SK-N-DZ (cell line): ENCODE results near the gene PGM5.
A peak's percentile ranks its signal among the peaks of the same experiment; 100 is the strongest.

Experiments used
- DNase-seq: peaks from one replicate; pipeline ENCODE4 v3.0.0-alpha.2; 2015; ENCODE audit warnings: low spot score

PGM5 gene

DNA sequence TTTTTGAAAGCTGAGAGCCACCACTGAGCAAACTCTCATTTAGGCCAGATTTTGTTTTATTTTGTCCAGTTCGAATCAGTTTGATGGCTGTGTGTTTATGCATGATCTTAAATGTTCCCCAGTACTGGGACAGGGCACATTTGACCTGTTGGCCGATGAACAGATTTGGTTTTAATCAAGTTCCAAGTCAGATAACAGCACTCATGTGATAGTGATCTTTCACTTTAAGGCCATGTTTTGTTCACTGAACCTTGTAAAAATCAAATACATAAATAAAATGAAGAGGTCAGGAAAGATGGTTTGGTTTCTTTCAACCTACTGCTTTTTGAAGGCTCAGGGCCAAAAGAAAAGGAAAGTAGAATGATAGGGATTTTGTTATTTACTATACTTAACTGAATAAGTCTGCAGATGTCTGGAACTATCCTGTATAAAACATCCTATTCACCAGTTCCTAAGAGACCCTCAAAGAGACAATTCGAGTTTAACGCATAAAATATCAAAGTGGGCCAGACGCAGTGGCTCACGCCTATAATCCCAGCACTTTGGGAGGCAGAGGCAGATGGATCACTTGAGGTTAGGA is 77.2 kb downstream of the PGM5 start:
- peak; percentile 71 for DNase-seq

DNA sequence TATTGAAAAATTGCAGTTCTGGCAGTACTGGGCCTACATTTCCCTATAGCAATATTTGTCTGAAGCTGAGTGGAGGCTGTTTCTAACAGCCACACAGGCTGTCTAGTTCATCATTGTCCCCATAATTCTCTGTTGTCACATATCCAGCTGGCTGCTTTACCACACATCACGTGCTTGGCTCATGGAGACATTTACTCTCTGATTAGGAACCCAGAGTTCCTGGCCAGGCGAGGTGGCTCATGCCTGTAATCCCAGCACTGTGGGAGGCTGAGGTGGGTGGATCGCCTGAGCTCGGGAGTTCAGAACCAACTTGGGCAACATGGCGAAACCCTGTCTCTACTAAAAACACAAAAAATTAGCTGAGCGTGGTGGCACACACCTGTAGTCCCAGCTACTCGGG is 81.4 kb downstream of the PGM5 start:
- DNase-seq: no peak

DNA sequence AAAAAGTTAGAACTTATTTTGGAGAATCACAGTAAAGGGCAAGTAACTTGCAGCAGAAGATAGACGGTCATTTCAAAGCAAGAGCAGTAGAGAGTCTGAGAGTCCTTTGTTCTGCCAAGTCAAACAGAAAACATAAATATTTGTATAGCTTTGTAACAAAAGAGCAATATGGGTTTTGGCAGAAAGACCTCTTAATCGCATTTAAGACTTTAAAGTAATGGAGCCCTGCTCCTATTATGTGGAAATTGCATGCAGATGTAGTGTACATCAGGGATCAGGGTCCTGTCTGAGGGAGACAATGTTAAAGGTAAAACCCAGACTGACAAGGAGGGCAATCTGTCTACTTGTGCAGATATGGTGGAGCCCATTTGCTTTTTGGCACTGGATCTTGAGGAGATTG is 87.2 kb downstream of the PGM5 start:
- DNase-seq: no peak

DNA sequence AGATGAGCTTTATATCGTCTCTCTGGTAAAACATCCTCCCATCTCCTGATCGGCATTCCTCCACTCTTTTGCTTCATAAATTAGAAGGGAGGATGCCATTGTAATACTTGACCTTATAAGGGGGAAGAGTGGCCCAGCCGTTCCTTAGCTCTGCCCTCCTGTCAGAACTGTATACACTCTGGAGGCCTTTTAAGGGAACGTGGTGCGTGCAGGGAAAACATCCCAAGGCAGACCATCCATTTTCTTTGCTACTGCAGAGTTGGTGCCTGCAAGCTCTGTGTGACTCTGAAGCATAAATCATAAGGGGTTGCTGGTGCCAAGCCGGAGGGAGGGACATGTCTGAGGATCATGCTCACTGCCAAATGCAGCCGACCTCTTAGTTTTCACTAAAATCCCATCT is 90.4 kb downstream of the PGM5 start:
- no peak for DNase-seq

DNA sequence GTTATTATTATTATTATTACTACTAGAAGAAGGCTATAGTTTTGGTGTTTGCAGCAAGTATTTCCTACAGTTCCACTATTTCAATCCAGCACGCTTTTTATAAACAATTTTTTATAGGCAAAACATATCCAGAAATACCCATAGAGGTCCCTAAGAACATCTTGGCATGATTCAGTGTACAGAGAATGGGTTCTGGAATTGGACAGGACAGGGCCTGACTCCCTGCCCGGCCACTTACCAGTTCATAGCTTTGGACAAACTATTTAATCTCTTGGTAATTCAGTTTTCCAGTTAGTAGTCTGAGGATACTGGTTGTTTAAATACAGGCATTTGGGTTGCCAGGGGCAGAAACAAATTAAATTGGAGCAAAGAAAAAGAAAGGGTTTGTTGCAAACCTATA is 91.2 kb downstream of the PGM5 start:
- DNase-seq: no peak

DNA sequence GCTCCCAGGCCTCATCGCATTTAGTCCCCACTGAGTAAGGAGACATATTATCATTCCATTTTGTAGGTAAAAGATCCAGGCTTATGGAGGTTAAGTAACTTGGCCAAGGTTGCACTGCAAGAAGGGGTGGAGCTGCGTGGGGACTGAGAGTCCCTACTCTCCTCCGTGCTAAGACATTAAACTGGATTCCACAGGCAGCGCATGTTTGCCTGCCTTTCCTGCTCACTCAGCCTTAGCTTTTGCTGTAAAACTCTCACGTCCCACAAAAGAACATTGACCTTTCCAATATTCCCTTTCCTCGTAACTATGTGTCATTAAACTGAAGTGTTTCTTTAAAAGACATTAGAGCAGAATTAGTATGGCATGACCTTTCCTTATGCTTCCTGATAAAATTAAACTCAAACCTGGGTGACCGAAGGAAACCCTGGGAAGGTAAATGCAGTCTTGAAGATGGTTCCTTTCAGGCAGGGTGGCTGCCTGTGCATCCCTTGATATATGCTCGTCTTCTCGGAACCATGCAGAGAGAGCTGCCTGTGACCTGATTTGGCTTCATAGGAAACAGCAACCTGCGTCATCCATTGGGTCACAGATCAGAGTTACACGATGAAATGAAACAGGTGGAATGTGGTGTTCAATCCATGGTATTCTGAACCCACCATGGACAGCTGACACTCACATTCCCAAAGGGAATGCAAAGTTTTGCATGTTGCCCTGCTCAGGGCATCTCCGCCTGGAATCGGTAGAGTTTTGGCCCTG is 98.3 kb downstream of the PGM5 start:
- no peak for DNase-seq

DNA sequence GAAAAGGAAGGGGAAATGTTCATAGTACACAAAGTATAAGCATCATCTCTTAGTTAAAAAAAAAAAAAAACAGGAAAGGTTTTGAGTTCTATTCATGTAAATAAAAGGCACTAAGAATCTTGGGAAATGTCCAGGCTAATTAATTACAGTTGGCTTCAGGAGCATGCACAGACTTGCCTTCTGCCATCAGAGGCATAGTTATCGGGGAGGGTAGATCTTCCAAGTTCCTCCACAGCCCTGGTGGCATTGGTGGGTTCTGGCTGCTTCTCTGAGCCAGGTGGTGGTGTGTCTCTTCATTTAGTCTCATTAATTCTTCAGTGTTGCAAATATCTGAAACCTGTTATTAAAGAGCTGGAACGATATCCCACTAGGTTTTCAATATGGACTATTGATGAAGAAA is 99.0 kb downstream of the PGM5 start:
- DNase-seq: no peak

DNA sequence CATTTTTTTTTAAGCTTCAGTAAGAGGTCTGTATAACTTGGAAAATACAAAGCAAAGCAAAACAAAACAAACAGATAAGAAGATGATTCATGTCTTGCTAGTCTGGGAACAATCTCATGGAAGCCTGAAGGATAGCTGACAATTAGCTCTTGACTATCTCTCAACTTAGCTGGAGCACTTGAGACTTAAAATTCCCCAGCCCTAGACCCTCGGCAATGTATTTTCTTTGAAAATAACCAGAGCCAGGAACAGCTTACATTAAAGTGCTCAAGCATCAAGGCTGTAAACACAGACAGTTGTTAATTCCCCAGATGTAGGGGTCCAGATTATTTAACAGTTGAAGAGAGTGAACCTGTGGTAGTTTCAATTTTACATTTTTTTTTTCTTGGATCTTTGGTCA is 101.4 kb downstream of the PGM5 start:
- DNase-seq: no peak

DNA sequence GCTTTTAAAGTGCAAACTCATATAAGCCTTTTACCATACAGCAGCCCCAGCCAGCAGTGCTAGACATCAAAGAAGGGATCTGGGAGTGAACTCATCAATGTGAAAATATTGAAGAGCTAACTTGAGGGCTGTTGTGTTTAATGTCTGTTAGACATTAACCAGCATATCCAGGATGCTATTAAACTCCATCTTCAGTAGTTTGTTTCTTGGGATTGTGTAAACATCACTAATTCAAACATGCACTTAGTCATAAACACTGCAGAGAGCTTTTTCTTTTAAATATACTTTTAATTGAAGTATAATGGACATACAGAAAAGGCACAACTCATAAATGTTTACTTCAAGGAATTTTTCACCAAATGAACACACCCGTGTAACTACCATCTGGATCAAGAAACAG is 102.5 kb downstream of the PGM5 start:
- no peak for DNase-seq

DNA sequence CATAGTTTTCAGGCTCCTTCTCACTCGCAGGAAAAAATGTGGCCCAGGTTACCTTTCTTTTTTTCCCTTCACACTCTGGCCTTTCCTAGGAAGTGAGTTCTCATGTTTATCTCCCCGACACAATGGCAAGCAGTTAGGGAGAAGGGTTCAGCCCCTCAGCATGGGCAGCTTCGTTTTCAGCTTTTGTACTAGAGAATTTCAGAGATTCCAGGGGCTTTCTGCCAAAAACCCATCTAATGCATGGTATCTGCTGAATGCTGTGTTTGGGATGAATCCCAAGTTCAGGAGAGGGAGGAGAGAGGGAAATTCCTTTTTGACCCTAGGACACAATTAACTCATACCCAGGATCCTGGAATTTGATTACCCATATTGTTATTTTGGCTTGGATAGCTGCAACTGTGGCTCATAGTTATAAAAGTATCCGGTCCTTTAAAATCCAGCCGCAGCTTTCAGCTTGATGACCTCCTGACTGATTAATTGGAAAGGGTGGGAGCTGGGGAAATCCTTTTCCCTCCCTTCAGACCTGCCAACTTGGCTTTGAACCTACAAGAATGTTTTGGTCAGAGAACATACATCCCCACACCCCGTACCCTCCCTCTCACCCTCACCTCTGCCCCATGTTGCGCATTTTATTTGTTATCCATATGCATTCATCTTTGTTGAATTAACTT is 105.8 kb downstream of the PGM5 start:
- no peak for DNase-seq

DNA sequence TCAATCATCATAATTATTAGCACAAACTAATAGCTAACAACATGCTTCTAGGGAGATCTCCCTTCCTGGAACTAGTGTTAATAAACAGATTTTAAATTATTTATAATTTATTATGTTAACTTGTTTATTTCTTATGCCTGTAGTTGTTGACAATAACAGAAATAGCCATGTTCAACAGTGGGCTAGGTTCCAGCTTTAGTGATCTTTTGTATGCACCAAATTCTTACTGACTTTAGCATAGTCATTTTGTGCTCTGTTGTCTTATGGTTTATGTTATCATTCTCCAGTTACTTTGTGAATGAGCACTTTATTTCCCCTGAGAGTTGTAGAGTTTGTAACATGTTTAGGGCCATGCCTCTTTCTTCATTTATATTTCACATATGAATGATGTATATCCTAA is 113.7 kb downstream of the PGM5 start:
- no peak for DNase-seq

DNA sequence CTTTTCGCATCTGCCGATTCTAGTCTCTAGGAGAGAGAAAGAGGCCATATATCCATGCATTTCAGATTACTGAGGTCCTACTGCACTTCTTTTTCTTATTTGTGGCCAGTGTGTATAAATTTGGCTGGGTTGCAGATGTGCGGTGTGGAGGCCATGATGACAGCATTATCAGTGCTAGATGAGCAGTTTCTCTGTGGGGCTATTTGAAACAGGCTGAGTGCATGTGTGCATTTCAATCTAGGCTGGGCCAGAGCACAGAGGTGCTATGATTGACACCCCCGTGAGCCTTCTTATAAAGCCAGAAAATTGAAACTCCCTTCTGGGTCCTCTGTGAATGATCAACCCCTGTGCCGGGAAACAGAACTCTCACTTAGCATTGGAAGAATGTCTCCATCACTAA is 114.2 kb downstream of the PGM5 start:
- DNase-seq: no peak

DNA sequence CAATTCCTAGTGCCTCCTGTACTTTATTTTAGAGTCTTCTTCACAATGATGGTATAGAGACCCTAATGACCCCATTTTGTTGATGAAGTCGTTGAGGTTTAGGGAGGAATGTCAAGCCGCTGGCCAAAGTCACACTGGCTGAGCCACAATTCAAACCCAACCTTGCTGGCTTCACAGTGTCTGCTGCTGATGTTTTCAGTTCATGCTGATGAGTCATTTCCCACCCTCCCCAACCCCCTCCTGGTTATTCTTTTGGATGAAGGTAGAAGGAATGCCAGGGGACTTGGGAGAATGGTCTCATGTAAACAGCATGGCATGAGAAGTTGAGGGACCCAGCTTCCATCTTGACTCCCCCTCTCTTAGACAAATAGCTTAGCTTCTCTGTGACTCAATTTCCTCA is 115.7 kb downstream of the PGM5 start:
- DNase-seq: no peak

DNA sequence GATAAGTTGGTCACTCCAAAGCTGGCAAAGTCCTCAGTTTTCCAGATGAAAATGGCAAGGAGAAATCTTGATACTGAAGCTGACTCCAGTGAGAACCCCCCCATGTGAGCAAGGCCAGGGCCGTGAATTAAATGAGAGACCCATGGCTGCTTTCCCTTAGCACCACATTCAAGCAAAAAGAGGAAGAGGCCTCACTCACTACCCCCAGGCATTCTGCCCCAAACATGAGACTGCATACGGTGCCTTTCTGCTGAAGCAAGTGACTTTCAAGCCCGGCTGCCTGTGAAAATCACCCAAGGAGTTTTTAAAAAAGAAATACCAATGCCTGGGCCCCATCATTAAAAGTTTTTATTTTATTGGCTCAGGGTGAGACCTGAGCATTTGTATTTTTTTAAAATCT is 117.4 kb downstream of the PGM5 start:
- no peak for DNase-seq

DNA sequence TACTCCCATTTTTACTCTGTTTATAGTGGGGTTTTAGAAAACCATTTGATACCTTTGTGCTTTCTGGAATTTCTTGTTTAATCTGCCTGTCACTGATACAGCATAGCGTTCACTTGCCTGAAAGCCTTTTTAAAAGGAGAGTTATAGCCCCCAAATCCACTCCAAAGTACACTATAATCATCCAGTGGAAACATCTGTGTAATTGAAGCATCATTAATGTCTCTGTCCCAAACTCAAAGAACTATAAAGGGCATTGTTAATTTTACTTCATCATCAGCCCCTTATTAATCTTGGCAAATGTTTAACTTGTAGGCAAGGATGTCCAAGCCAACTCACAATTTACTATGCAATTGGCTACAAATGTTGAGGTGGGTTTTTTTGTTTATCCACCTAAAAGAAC is 120.0 kb downstream of the PGM5 start:
- no peak for DNase-seq

DNA sequence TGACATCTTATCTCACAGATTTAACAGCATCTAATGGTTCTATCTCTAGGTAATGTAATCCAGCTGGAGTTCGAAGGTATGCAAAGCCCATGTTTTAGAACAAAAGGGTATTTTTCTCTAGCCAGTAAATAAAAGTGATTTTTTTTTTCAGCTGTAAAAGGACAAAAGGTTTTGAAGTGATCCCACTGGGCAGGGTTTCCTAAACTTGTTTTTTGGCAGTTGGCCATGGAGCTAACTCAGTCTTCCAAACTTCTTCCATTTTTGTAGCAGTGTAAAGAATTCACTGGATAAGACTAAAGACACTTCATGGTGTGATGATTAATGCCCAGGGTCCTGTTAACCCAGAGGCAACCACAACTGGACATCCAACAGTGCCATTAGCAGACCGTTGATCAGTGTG is 120.4 kb downstream of the PGM5 start:
- DNase-seq: no peak

DNA sequence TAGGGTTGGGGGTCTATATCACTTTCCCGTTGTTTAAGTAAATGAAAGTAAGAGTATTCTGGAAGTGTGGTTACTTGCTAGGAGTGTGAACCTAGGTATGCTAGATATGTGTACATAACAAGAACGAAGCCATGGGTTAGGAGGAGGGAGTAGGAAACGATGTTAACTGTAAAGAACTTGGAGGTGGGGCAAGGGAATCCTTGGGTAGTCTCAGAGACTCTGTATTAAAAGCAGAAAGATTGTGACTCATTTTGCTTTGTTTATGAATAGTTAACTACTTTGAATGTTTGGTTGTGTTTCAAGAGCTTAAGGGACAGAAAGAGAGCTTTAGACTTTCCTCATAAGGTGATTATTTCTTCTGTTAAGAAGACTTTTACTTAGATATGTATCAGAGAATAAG is 124.4 kb downstream of the PGM5 start:
- DNase-seq: no peak

DNA sequence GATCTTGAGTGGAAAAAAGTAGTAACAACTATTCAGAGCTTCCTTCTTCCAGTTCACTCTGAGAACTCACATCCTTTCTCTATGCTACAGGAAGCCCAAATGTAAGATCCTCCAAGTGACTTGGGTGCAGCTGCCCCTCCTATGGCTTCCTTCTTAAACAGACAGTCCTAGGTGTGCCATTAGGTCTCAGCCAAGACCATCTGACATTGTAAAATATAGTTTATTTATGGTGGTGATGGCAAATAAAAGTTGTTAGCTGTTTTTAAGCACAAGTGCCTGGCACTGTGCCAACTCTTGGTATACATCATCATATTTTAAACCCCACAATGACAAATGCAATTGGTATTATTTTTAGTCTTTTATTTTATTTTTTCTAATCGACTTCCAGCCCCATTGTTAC is 126.1 kb downstream of the PGM5 start:
- DNase-seq: no peak

DNA sequence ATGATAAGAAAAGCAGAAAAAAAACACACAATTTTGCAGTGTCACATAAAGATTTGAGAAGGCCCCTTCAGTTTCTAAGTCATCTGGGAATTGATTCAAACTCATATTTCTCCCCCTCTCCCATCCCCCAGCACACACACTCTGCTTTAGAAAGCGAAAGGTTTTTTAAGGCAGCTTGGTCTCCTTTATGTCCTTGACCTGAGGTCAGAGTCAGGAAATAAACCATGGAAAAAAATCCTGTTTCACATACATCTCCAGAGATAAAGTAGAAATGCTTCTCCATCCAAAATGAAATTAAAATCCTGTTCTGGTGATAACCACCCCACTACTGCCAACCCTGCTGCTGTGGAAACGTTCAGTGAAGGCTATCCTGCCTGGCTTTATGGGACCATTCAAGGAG is 131.7 kb downstream of the PGM5 start:
- DNase-seq: no peak

DNA sequence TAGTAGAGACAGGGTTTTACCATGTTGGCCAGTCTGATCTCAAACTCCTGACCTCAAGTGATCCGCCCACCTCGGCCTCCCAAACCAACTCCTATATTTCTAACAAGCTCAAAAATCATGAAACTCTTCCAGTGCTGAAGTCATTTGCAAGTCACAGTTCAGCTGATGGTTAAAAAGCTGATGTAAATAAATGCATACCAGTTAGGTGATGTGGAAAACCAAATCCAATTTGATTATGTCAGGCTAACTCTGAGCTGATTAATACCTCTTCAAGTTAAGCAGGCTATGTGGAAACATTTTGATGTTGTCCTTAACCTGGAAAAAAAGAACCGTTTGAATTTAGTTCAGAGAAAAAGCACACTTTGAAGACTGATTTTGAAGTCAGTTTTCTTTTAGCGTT is 133.2 kb downstream of the PGM5 start:
- DNase-seq: no peak

DNA sequence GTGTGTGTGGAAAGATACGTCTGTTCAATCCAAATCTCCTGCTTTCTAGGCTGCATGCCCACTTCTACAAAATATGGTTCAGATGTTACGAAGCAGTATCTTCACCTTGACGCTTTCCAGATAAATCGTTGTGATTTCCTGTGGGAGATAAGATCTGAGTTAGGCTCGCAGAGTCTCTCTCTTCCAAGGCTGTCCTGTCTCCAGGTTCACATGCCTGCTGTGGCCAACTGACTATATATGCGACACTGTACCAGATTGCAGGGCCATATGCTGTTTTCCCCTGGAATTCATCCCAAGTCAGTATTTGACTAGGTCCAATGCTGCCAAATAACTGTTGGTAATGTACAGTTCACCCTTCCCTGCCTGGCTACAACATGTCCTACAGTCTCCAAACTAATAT is 136.4 kb downstream of the PGM5 start:
- DNase-seq: peak; percentile 57

DNA sequence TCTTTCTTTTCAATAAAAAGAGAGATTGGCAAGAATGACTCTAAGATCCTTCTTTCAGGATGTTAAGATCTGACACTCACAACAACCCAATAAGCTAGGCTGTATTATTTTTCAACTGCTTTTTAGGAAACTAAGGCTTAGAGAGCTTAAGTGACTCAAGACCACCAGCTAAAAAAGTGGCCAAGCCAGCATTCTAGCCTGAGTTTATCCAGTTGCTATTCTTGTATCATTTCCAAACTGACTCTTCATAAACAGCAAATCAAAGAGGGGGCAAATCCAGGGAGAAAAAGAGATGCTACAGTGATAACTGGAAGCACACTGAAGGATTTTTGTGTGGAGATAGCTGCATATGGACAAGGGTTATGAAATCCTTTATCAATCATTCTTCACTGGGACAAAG is 137.1 kb downstream of the PGM5 start:
- DNase-seq: no peak

DNA sequence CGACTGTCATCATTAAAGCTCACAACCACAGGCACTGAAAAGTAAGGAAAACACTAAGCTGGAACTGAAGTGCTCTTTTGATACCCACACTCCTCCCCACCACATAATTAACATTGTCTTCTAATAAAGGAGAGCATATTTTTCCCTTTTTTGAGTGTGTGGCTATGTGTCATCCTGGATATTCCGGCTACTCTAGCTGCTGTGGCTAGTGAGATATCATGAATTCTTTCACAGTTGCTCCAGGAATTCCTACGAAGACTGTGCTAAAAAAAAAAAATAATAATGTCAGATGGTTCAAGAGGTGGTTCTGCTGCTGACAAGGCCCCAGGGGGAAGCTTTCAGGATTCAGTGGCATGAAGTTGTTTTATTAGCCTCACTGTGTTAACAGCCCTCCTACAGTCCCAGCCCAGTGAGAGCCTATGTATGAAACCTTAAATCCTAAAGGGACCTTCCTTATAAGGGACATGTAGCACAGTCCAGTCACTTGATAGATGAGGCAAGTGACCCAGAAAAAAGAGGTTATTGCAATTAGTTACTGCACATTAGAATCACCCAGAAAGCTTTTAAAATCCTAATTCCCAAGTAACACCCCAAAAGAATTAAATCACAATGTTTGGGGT is 137.7 kb downstream of the PGM5 start:
- no peak for DNase-seq
